ENCODE results near the gene ZBTB7A.

The ZBTB7A gene

GRCh38 chr19:4066682-4067395, at the start of gene ZBTB7A:
Gene ZBTB7A (minus strand): TSS chr19:4066899. CDS start chr19:4055232, 11,667 bp downstream.
- DNase-seq (ENCODE audit: low read depth in 2 of 2), result peak in 1 of 2 donors; percentile 66

DNA sequence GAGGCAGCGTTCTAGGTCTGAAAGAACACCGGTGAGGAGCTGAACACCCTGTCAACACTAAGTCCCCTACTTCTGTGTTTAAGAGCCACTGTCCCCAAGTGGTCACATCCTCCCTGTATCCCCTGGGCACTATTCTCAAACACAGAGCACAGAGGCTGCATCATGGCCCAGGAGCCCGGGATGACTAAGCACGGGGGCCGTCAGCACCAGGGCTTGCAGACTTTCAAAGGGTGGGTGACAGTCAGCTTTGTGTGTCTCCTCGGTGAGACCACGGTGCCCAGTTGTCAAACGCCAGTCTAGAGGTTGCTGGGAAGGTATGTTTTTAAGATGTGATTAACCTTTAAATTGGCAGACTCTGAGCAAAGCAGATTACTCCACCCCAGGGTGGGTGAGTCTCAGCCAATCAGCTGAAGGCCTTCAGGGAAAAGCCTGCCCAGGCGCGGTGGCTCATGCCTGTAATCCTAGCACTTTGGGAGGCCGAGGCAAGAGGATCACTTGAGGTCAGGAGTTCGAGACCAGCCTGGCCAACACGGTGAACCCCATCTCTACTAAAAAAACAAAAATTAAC, 49.2 kb upstream of the ZBTB7A start:
- DNase-seq (ENCODE audit: low read depth in 2 of 2), result peak in 1 of 2 donors; percentile 17

DNA sequence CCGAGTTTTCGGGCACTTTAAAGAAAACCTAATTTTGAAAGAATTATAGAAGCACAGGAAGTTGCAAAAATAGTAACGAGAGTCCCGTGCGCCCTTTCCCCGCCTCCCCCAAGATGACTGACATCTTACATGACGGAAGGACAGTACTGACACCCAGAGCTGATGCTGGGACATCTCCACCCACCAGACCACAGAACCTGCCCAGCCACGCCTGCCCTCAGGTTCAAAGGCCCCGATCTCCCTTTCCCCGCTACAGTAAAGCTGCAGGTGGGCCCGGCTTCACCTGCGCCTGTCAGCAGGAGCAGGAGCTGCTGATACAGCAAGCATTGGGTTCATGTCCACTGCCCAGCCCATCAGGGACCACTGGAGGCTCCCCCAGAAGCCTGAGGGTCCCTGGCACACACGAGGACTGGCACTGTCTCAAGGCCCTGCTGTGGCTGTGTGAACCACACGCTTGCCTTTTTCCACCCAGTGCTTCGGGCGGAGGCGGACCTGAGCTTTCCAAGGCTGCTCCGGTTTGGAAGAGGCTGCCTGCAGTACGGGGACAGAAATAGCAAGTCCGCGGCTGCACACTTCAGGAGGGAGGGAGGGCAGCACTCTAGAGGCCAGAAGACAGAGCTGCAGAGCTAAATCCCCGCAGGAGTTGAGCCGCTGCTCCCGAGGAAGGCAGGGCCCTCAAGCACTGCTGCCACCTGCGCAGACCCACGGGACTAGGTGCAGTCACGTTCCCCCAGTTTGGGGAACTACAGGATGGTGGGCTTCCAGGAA, 48.5 kb upstream of the ZBTB7A start:
- peak; percentile 33 to 41 for DNase-seq (ENCODE audit: low read depth in 2 of 2)

DNA sequence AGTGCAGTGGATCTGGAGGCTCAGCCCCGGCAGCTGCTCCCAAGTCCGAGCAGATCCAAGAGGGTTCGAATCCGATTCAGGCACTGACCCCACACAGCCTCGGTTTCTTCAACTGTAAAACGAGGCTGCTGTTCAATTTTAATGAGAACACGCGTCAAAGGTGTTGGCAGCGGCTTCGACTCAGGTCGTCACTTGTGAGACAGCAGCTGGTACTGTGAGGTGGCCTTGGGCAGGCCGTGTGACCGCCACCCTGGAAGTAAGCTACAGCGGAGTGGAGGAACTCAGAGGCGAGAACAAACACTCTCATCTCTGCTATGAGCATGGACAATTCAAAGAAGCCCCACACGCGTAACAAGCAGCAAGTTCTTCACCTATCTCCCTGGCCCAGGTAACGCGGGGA, 47.5 kb upstream of the ZBTB7A start:
- no peak for DNase-seq (ENCODE audit: low read depth in 2 of 2)

DNA sequence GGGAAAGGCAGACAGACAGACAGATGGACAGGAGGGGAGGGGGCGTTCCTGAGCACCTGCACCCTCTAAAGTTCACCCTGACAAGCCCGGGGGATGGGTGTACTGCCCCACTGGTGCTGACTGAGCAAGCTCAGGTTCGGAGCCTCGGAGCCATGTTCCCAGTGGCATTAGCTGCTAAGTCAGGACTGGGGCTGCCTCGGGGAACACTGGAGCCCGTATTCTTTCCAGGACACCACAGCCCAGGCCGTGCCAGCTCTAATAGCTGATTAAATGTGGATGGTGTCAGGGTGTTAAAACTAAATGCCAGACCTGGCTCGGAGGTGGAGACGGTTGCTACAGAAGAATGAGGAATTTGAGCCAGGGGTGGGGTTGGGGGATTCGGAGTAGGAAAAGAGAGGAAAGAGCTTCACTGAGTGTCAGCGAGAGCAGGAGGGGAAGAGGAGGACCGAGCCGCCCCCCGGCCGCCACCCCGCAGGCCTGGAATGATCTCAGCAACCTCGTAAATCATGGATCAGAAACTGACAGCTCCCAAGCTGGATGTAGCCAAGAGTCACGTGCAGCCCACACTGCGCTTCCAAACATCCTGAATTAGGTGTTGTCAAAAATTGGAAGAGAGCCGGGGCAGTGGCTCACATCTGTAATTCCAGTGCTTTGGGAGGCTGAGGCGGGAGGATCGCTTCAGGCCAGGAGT, 46.8 kb upstream of the ZBTB7A start:
- DNase-seq (ENCODE audit: low read depth in 2 of 2), result no peak

- DNase-seq (ENCODE audit: low read depth in 2 of 2), result no peak
These were observed 45.7 kb upstream of the ZBTB7A start for GRCh38 chr19:4112367-4112766.

GRCh38 chr19:4109626-4109945, 42.9 kb upstream of the ZBTB7A start:
- DNase-seq (ENCODE audit: low read depth in 2 of 2), result no peak

DNA sequence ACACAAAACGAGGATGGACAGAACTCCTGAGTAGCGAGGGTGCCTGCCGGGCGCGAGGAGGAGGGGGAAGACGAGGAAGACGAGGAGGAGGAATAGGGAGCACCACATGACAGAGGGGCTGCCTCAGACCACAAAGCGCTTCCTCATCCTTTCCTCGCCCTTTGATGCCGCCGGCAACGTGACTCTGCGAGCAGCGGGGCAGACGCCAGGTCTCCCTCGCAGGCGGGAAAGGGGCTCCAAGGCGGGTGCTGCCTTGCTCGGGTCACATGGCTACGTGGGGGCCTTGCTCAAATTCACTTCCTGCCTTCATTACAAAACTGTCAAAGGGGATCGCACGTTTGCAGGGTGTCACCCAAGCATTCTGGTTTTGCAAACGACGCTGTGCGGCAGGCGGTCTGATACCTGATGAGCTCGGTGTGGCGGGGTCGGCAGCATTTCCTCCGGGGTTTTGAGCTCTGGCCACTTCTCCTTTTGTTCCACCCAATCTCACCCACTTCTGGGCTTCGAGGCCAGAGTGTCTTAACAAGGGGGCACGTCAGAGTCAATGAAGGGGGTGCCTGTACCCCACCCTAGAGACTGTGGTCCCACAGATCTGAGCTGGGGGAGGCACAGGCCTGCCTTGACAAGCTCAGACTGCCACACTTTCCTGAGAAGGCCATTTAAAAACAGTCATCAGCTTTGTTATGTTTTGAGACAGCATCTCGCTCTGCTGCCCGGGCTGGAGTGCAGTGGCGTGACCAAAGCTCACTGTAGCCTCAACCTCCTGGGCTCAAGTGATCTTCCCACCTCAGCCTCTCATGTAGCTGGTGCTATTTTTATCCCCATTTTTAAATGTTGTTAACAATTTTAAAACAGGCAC, 42.3 kb upstream of the ZBTB7A start:
- DNase-seq (ENCODE audit: low read depth in 2 of 2), result peak; percentile 48 to 53

DNA sequence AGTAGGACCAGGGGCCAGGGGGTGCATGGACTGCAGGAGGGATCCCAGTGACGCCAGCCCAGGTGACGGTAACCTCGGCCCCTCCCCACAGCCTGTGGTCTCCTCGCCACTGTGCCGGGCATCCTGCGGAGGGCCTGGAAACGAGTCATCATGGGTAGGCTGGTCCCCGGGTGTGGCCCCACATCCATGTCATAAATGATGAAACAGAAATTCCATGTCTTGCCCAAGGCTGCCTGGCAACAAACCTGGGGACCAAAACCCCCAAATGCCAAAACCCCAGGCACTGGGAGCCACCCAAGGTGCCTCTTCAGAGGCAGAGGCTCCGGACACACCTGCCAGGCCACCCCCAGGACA, 36.4 kb upstream of the ZBTB7A start:
- no peak for DNase-seq (ENCODE audit: low read depth in 2 of 2)

DNA sequence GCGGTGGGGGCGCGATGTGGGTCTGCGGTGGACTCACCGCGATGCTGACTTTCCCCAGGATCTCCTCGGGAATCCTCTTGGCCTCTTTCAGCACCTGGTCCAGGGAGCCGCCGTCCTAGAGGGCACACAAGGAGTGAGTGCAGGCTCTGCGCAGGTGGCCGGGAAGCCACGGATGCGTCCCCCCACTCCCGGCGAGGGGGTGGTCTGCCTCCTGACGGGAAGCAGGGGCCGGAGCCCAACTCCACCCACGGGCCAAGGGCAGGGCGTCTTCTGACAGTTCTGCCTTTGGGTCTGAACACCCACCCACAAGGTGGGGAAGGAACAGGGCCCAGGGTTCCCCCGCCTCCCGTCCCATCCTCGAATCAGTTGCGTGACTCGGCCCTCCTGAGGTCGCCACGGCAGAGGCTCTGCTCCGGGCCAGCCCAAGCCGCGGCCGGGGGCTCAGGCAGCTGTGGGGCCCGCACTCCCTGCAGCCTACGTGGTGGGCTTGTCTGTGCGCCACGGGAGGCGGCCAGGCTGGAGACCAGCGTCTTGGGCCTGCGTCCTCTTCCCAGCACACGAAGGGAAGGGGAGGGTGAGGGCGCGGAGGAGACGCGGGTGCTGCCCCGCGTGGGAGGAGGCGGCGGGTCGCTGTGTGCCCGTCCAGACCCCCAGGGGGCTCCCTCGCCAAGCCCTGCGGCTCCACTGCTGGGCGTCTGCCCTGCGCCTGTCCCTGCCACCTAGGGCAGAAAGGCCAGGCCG, 35.8 kb upstream of the ZBTB7A start:
- no peak for DNase-seq (ENCODE audit: low read depth in 2 of 2)

- no peak for DNase-seq (ENCODE audit: low read depth in 2 of 2)
These were observed 34.7 kb upstream of the ZBTB7A start for GRCh38 chr19:4101496-4101770.

- no peak for DNase-seq (ENCODE audit: low read depth in 2 of 2)
These were observed 34.2 kb upstream of the ZBTB7A start for GRCh38 chr19:4100647-4101495.

DNA sequence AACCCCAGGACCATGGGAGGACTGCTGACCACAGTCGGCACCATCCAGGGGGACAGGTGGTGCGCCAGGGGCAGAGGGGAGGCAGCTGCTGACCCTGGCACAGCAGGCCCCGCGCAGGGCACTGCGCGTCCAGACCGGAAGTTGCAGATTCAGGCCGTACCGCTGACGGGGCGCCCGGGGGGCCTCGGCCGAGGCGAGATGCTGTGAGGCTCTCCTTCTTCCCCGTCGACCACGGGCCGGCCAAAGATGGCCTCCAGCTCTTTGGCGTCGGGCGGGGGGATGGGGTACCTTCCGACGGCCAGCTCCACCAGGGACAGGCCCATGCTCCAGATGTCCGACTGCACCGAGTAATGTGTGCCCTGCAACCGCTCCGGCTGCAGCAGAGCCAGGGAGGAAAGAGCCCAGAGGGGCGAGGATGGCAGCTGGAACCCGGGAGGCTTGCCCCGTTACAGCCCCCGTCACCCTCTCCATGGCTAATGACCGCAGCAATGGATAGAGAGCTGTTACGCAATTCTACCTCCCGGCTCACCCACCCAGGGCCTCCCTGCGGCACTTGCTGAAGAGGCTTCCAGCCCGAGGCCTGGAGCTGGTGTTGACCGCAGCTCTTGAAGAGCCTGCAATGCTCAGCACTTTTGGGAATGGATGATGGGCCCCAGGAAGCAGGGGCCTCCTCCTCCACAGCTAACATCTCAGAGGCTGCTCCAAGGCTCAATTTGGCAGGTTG, 32.5 kb upstream of the ZBTB7A start:
- DNase-seq (ENCODE audit: low read depth in 2 of 2), result no peak

- DNase-seq (ENCODE audit: low read depth in 2 of 2), result no peak
These were observed 31.8 kb upstream of the ZBTB7A start for GRCh38 chr19:4098493-4098892.

DNA sequence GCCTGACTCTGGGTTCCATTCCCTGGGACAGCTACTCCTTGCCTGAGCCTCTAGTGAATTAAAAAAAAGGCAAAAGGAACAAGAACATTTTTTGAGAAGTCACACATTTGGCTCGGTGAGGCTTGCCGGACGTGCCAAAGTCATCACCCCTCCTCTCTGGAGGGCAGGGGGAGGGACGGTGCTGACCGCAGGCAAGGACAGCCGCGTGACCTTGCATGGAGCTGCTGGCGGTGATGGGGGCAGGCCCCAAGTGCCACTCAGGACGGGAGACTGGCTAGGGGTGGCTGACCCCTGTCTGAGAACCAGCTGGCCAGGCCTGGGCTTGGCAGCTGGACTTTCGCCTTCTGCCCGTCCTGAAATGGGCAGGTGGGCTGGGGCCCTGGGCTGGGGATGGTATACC, 30.8 kb upstream of the ZBTB7A start:
- no peak for DNase-seq (ENCODE audit: low read depth in 2 of 2)

- no peak for DNase-seq (ENCODE audit: low read depth in 2 of 2)
These were observed 29.6 kb upstream of the ZBTB7A start for GRCh38 chr19:4096049-4096892.

GRCh38 chr19:4095488-4095844, 28.8 kb upstream of the ZBTB7A start:
- DNase-seq (ENCODE audit: low read depth in 2 of 2), result no peak

DNA sequence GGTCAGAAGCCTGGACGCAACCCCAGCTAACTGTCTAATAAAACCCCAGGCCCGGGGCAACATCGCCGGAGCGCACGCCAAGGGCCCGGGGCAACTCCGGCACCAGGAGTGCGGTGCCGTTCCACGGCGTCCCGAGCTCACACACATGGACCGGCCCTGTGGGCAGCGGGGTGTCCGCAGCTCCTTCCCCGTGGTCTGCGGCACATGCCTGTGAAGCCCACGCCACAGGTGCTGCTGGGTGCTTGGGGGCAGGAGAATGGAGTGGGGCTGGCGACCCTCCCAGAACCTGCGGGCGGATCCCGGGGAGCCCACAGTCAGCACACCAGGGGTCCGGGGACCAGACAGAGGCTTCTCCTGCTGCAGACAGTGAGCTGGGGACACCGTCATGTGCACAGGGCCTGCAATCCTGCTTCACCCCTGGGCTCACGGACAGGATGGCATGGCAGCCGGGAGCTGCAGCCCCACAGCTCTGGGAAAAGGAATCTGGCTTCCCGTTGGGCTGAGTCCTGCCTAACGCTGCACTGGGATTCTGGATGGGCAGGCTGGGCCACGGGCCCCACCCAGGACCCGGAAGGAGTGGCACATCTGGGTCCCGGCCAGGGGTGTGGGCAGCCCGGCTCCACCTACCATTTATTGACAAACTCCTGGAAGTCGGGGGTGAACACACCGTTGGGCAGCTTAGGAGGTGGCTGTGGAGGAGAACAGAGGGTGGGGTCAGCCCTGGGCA, 28.2 kb upstream of the ZBTB7A start:
- no peak for DNase-seq (ENCODE audit: low read depth in 2 of 2)

Measured in stimulated activated CD8-positive, alpha-beta memory T cell treated with anti-CD3 and anti-CD28 coated beads, Interleukin-2, amount 100 ng/mL, for 48 hours (primary cell).